Measurements from ENCODE around the gene TRPT1. TPM values are rescaled to one million over a fixed set of nuclear protein-coding genes. Genes with fewer than 3 reads are reported as not detected.

The TRPT1 gene
- total RNA-seq, 2 donors from 2014 or later = 45.6 to 60.4 TPM

DNA sequence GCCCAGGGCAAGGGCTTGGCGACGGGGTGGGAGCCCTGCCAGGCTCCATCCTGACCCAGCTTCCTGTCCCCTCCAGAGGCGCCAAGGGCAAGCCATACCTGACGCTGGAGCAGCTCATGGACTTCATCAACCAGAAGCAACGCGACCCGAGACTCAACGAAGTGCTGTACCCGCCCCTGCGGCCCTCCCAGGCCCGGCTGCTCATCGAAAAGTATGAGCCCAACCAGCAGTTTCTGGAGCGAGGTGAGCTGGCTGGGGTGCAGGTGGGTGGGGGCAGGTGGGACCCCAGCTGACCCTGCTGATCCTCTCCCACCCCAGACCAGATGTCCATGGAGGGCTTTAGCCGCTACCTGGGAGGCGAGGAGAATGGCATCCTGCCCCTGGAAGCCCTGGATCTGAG is 30.3 kb upstream of the TRPT1 start:
- H3K9me3 Mint-ChIP-seq = no peaks in the 10 kb centered on the region
- no peaks in the 10 kb centered on the region for H3K4me1 ChIP-seq (ENCODE audit: control insufficient read depth, insufficient read depth, low read length)
- TF ChIP-seq, protein P1, sequence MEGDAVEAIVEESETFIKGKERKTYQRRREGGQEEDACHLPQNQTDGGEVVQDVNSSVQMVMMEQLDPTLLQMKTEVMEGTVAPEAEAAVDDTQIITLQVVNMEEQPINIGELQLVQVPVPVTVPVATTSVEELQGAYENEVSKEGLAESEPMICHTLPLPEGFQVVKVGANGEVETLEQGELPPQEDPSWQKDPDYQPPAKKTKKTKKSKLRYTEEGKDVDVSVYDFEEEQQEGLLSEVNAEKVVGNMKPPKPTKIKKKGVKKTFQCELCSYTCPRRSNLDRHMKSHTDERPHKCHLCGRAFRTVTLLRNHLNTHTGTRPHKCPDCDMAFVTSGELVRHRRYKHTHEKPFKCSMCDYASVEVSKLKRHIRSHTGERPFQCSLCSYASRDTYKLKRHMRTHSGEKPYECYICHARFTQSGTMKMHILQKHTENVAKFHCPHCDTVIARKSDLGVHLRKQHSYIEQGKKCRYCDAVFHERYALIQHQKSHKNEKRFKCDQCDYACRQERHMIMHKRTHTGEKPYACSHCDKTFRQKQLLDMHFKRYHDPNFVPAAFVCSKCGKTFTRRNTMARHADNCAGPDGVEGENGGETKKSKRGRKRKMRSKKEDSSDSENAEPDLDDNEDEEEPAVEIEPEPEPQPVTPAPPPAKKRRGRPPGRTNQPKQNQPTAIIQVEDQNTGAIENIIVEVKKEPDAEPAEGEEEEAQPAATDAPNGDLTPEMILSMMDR (conservative IDR thresholded peaks at IDR 0.05) = no peak
- no peaks in the 10 kb centered on the region for H3K27me3 Mint-ChIP-seq (ENCODE audit: insufficient read depth)
- no peak overlapping the region for H3K4me3 ChIP-seq (ENCODE audit: low read length)
- no peaks in the 10 kb centered on the region for H3K9me3 ChIP-seq (ENCODE audit: control insufficient read depth, low read length)
- H3K4me3 Mint-ChIP-seq = no peak overlapping the region
- no peak overlapping the region for H3K27ac ChIP-seq (ENCODE audit: low read depth, low read length)
- no peak overlapping the region for H3K9ac ChIP-seq (ENCODE audit: extremely low read depth, low read length, poor library complexity, severe bottlenecking)
- WGBS, 2 experiments (ENCODE audit: insufficient coverage in 1 of 2, insufficient read length in 1 of 2) = 95 to 96% methylated on average over 3 to 15 of the region's 15 CpGs
- no peaks in the 10 kb centered on the region for H3K27me3 ChIP-seq (ENCODE audit: control insufficient read depth, insufficient read depth, low read length, poor library complexity, severe bottlenecking)
- peaks cover 56% of the 10 kb centered on the region for H3K36me3 ChIP-seq (ENCODE audit: control insufficient read depth, insufficient read depth, low read length)
- H3K27ac Mint-ChIP-seq = no peak overlapping the region
- H3K36me3 Mint-ChIP-seq (ENCODE audit: low read depth) = peaks cover 40% of the 10 kb centered on the region
- no peak for DNase-seq
- H3K4me1 Mint-ChIP-seq = peaks cover 5% of the 10 kb centered on the region

DNA sequence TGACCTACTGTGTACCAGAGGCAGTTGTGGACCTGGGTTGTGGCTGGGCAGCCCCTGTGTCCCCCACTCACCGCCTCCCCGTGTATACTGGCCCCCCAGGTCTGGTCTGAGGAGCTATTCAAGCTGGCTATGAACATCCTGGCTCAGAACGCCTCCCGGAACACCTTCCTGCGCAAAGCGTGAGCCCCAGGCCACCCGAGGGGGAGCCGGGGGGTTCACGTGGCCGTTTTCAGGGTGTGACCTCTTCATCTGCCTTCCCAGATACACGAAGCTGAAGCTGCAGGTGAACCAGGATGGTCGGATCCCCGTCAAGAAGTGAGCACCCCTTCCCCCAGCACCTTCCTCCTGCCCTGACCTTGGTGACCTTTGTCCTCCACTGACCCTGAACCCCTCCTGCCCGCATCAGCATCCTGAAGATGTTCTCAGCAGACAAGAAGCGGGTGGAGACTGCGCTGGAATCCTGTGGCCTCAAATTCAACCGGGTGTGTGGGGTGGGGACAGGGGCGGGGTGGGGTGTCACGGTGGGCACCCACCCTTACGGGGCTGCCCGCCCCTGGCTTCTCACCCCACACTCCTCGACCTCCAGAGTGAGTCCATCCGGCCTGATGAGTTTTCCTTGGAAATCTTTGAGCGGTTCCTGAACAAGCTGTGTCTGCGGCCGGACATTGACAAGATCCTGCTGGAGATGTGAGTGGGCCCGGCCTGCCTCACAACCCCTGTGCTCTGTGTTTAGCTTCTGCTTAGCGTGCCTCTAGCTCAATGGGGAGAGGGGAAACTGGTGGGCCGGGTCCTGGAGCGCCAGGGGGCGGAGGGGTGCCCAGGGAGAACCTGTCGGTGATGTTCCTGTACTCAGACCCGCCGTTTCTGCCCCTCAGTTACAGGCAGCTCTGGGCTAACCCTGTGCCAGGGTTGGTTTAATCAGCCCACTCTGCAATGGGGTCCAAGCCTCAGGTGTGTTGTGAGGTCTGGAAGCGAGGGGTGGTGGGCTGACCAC is 29.4 kb upstream of the TRPT1 start:
- no peak overlapping the region for H3K4me3 ChIP-seq (ENCODE audit: low read length)
- no peaks in the 10 kb centered on the region for H3K4me1 ChIP-seq (ENCODE audit: control insufficient read depth, insufficient read depth, low read length)
- no peak overlapping the region for H3K27ac ChIP-seq (ENCODE audit: low read depth, low read length)
- peaks cover 7% of the 10 kb centered on the region for H3K4me1 Mint-ChIP-seq
- WGBS, 2 experiments (ENCODE audit: insufficient coverage in 1 of 2, insufficient read length in 1 of 2) = 92 to 95% methylated on average over 27 to 35 of the region's 35 CpGs
- no peak overlapping the region for H3K9ac ChIP-seq (ENCODE audit: extremely low read depth, low read length, poor library complexity, severe bottlenecking)
- no peaks in the 10 kb centered on the region for H3K9me3 Mint-ChIP-seq
- no peaks in the 10 kb centered on the region for H3K27me3 Mint-ChIP-seq (ENCODE audit: insufficient read depth)
- H3K27ac Mint-ChIP-seq = no peak overlapping the region
- DNase-seq = no peak
- no peaks in the 10 kb centered on the region for H3K9me3 ChIP-seq (ENCODE audit: control insufficient read depth, low read length)
- H3K4me3 Mint-ChIP-seq = no peak overlapping the region
- no peaks in the 10 kb centered on the region for H3K27me3 ChIP-seq (ENCODE audit: control insufficient read depth, insufficient read depth, low read length, poor library complexity, severe bottlenecking)
- TF ChIP-seq, protein P1 (conservative IDR thresholded peaks at IDR 0.05) = no peak
- H3K36me3 ChIP-seq (ENCODE audit: control insufficient read depth, insufficient read depth, low read length) = peaks cover 51% of the 10 kb centered on the region
- peaks cover 38% of the 10 kb centered on the region for H3K36me3 Mint-ChIP-seq (ENCODE audit: low read depth)

DNA sequence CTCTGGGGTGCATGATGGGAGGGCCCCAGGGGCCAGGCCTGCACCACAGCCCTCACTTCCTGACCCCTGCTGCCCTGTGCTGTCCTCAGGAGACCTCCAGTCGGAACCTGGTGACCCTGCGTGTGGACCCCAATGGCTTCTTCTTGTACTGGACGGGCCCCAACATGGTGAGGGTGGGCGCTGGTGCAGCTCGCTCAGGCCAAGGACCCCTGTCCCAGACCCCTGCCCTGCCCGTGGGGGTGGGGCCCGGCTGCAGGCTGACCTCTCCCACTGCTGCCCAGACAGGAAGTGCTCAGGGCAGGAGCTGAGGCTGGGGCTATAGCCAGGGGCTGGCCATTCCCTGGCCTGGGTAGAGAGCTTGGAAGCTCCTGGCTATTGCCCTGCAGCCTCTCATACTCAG is 28.3 kb upstream of the TRPT1 start:
- no peaks in the 10 kb centered on the region for H3K9me3 Mint-ChIP-seq
- H3K9ac ChIP-seq (ENCODE audit: extremely low read depth, low read length, poor library complexity, severe bottlenecking) = no peak overlapping the region
- no peaks in the 10 kb centered on the region for H3K27me3 Mint-ChIP-seq (ENCODE audit: insufficient read depth)
- H3K36me3 ChIP-seq (ENCODE audit: control insufficient read depth, insufficient read depth, low read length) = peaks cover 40% of the 10 kb centered on the region
- H3K27ac Mint-ChIP-seq = peak overlapping the region; percentile 38
- H3K9me3 ChIP-seq (ENCODE audit: control insufficient read depth, low read length) = no peaks in the 10 kb centered on the region
- H3K36me3 Mint-ChIP-seq (ENCODE audit: low read depth) = peaks cover 27% of the 10 kb centered on the region
- TF ChIP-seq, protein P1 (conservative IDR thresholded peaks at IDR 0.05) = no peak
- no peak for DNase-seq
- H3K4me3 ChIP-seq (ENCODE audit: low read length) = no peak overlapping the region
- peaks cover 14% of the 10 kb centered on the region for H3K4me1 Mint-ChIP-seq
- WGBS, 2 experiments (ENCODE audit: insufficient coverage in 1 of 2, insufficient read length in 1 of 2) = 94% methylated on average over 7 of the region's 7 CpGs
- no peak overlapping the region for H3K27ac ChIP-seq (ENCODE audit: low read depth, low read length)
- H3K4me3 Mint-ChIP-seq = no peak overlapping the region
- peaks cover 3% of the 10 kb centered on the region for H3K4me1 ChIP-seq (ENCODE audit: control insufficient read depth, insufficient read depth, low read length)
- H3K27me3 ChIP-seq (ENCODE audit: control insufficient read depth, insufficient read depth, low read length, poor library complexity, severe bottlenecking) = no peaks in the 10 kb centered on the region
